Peyer's patch (tissue), 4 donors: ENCODE data around the gene AFDN.

Experiments used
- CTCF ChIP-seq, 6 experiments: fragments of 450-650 bp in 4 of 6; fragments of 200-600 bp in 2 of 6; sonication (generic) in 1 of 6; IDR thresholded peaks; one replicate each; pipeline ENCODE4 v1.5.1; 2017 to 2019; ENCODE audit warnings: antibody characterized with exemption in 6 of 6, mild to moderate bottlenecking in 3 of 6, moderate library complexity in 1 of 6
- POLR2A ChIP-seq, 2 donors: fragments of 450-650 bp; IDR thresholded peaks; one replicate each; pipeline ENCODE4 v1.5.1; 2017; ENCODE audit warnings: antibody characterized with exemption in 2 of 2, mild to moderate bottlenecking in 2 of 2, moderate library complexity in 2 of 2

- TF ChIP-seq CTCF (IDR thresholded peaks at IDR 0.05) (no peak), POLR2A (IDR thresholded peaks at IDR 0.05) (no peak)
Observed at GRCh38 chr6:167856999-167857660, 30.4 kb downstream of the AFDN start.
